SU-DHL-6 (cell line): ENCODE data around the gene LYL1.

Experiments
- CTCF ChIP-seq: fragments of 200-600 bp; sonication (generic); IDR thresholded peaks from one replicate; pipeline ENCODE4 v1.5.1; 2017; ENCODE audit warnings: antibody characterized with exemption, mild to moderate bottlenecking, low read length, moderate library complexity; ENCODE audit not compliant: insufficient read depth, poor library complexity, severe bottlenecking
- EZH2phosphoT487 ChIP-seq: fragments of 200-600 bp; sonication (generic), shearing (Covaris generic); conservative IDR thresholded peaks from 2 replicates; pipeline ENCODE4 v1.6.1; 2018; ENCODE audit warnings: mild to moderate bottlenecking, antibody characterized with exemption, low read length, moderate library complexity, mixed read lengths

- TF ChIP-seq CTCF (no peak), EZH2phosphoT487 (no peak)
Observed at GRCh38 chr19:13130886-13131490, 28.3 kb upstream of the LYL1 start.
